ENCODE data around the gene IFT43. TPM values are rescaled to one million over a fixed set of nuclear protein-coding genes. Genes with fewer than 3 reads are reported as not detected.
"Not testable (repeated sequence)": the region's sequence is repeated elsewhere in the genome, so short reads cannot be mapped to it uniquely, and the experiment has no call there.

Gene IFT43
- total RNA-seq, 1 donor from 2014 or later = 33.8 TPM

DNA sequence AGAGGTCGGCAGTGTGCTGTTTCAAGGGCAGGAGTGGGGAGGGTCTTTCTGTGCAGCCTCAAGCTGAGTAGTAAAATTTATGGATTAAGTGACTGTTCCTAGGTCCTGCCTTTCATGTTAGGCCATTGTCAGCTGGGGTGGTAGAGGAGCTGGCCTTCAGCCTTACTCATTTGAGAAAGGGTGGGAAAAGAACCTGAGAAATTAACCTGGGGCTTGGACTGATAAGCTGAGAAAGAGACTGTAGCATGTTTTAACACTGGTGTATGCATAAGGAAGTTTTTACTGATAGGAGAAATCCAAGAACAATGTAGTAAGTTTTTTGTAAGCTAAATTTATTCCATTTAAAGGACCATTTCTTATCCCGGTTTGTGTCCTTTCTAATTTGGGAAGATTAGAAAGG is 20.7 kb downstream of the IFT43 start:
- ATAC-seq (no peak), DNase-seq (ENCODE audit: low spot score) (no peak)
- intact Hi-C loops (cut with DNase I) = no loop called here

DNA sequence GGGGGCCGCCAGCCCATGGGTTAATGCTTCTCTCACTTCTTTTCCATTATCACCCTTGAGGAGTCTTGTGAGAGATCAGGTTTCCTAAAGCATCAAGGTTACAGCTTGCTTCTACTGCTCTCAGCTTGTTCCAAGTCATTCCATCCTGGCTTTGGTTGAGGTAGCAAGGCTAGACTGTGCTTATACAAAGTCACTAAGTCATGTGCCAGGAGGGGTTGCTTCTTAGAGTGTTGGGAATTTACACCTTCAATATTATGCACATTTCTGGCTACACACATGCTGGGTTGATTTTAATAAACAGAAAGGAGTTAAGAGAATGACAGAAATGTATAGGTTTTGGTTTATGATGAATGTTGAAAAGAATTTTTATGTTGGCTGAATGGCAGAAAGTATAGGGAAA is 21.8 kb downstream of the IFT43 start:
- intact Hi-C loops (cut with DNase I) = no loop called here
- no peak for DNase-seq (ENCODE audit: low spot score)
- ATAC-seq = no peak

DNA sequence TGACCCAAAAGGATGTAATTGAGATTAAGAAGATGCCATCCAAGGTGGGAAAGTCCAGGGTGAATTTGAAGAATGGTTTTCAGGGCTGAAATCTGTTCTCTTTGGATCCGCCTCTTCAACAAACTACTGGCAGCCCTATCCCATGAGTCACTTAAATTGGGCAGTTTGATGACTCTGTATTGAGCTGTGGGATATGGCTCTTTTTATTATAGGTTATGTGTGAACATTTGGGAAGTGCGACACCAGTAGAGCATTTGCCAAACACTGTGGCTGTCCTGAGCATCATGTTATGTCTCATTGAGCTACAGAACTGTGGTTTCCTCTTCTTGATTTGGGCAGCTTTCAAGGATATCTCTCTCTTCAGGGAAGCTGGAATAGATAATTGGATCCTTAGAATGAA is 22.3 kb downstream of the IFT43 start:
- intact Hi-C loops (cut with DNase I) = no loop called here

DNA sequence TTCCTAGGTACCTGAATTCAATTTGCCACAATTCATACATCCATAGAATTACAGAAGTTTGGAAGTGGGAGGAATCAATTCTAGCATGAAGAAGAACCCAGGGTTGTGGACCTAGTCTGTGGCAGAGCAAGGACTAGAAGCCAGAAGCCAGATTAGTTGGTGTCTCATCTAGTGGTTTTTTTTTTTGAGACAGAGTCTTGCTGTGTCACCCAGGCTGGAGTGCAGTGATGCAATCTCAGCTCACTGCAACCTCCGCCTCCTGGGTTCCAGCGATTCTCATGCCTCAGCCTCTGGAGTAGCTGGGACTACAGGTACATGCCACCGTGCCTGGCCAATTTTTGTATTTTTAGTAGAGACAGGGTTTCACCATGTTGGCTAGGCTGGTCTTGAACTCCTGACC is 24.1 kb downstream of the IFT43 start:
- ATAC-seq; DNase-seq (ENCODE audit: low spot score); intact Hi-C loops (cut with DNase I): not testable (repeated sequence)

More for the DNA sequence above, 22.3 kb downstream of the IFT43 start:
- no peak for DNase-seq (ENCODE audit: low spot score)
- ATAC-seq = no peak

DNA sequence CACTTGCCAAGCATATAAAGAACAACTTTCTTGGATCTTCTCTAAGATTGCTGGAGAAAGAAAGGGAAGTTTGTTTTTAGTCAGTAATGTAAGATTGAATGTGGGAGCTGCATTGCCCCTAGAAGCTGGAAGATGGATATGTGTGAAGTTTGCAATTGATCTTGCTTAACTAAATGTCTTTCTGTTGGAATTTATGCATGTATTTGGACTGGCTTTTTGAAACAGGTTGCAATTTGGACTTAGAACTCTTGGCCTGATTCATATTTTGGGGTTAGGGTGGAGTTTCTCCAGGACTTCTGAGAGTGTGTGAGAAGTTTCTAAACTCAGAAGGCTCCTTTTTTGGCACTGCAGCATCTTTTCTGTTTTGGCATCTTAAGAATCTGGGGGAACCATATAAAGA is 26.4 kb downstream of the IFT43 start:
- intact Hi-C loops (cut with DNase I) = no loop called here
- ATAC-seq (no peak), DNase-seq (ENCODE audit: low spot score) (no peak)

DNA sequence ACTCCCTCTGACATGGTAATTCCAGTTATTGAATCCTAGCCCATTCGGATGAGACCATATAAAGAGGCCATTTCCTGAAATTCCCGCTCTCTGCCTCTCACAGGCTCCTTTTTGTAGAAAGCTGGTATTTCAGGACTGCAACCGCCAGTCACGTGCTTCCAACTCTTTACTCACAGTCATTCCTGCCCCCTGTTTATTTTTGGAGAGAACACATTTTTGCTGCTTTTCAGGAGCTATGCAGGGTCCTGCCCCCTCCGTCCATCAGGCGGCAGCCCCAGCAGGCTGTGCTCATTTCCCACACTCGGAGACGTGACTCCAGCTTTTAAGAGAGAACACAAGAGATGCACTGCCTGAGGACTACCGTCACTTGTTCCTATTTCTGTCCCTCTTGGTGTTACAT is 26.8 kb downstream of the IFT43 start:
- intact Hi-C loops (cut with DNase I) = no loop called here
- DNase-seq (ENCODE audit: low spot score) (no peak), ATAC-seq (peak; percentile 63)

DNA sequence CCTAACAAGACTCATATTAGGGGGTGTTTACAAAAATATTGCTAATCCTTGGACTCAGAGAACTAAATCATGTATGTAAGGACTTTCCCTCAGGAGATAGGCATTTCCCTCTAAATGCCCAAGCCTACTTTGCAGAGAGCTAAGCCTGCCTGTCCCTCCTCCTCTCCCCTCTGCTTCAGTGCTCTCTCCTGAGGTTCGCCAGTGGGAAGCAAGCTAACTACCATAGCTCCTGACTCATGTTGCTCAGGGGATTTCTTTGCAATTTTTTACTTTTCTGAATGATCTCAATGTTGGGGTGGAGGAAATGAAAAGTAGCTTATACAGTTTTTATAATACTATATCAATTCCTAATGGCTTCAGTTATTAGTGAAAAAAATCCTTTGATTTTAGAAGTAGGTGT is 29.6 kb downstream of the IFT43 start:
- DNase-seq (ENCODE audit: low spot score) = no peak
- no peak for ATAC-seq
- intact Hi-C loops (cut with DNase I) = no loop called here

DNA sequence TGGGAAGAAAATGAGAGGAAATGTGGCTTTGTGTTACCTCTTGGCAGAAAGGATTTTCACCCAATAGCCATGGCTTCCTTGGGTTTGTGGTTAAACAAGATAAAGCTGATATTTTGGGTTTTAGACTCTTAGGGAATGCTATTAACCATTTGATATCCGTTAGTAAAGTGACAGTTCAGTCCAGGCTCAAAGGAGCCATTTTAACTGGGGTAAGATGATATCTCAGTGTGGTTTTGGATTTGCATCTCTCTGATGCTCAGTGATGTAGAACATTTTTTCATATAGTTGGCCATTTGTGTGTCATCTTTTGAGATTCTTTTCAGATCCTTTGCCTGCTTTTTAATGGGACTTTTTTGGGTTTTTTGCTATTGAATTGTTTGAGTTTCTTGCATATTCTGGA is 30.1 kb downstream of the IFT43 start:
- ATAC-seq (no peak), DNase-seq (ENCODE audit: low spot score) (no peak)
- intact Hi-C loops (cut with DNase I) = no loop called here

DNA sequence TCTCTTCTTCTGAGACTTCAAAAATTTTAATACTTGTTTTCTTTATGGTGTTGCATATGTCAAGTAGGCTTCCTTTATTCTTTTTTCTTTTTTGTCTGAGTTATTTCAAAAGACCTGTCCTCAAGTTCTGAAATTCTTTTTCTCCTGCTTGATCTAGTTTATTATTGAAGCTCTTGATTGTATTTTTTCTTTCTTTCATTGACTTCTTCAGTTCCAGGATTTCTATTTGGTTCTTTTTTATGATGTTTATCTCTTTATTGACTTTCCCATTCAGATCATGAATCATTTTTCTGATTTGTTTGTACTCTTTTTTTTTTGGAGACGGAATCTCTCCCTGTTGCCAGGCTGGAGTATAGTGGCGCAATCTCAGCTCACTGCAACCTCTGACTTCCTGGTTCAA is 34.1 kb downstream of the IFT43 start:
- intact Hi-C loops (cut with DNase I) = no loop called here
- no peak for ATAC-seq
- DNase-seq (ENCODE audit: low spot score) = no peak

DNA sequence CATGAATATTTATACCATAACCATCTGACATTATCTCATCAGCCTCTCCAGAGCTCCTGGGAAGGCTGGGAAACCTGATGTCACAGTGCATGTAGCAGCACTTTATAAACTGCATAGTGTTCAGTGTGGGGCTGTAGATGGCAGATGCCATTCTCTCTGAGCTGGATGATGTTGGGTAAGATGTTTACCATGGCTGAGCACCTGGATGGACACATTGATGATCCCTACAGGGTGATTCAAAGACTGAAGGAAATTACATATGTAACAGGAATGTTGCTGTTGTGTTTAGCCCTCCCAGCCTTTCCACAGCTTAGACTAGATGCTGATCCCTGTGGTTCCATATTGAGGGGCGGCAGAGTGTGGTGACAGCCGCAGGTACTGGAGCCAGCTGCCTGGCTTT is 37.4 kb downstream of the IFT43 start:
- no peak for ATAC-seq
- DNase-seq (ENCODE audit: low spot score) = no peak
- intact Hi-C loops (cut with DNase I) = no loop called here

DNA sequence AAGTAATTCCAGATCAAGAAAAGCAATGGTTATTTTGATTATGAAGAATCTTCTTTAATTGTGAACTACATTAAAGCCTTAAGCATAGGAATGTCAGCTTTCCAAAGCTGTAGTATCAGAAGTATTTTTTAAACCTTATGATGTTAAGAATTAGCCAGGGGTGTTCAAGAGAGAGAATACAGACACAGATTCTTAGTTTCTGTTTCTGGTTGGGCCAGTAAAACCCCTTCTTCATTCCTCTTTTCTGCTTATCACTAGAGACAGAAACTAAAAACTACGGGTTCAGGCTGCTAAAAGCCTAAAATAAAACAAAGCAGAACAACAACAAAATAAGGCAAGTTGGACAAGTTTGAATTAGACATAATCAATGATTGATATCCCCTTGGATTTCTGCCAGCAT is 38.2 kb downstream of the IFT43 start:
- DNase-seq (ENCODE audit: low spot score) = no peak
- no peak for ATAC-seq
- intact Hi-C loops (cut with DNase I) = no loop called here

DNA sequence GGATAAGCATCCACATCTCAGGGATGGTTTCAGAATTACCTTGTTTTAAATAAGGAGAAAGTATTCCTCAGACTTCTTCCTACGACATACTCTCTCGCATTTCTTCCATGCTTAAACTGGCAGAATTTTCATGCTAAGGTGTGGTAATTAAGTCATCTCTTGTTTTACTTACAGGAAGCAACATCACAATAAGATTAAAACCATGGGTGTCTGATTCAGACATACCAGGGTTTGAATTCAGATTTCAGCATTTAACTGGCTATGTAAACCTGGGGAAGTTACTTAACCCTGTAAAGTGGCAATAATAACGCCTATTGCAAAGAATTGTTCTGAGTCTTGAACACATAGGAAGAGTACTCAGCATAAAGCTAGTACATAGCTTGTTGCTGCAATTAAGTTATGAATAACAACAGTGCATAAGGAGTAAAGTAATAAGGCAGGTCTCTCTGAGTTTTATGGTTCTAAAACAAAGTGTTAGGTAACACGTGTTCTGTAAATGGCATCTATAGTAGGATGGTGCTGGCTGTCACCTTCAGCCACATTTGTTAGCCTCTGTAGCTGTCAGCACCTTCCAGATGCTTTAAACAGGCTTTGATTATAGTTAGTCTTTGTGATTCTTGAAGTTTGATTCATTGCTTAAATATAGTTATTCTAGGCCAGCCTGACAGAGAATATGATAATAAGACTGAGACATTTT is 38.8 kb downstream of the IFT43 start:
- ATAC-seq (no peak), DNase-seq (ENCODE audit: low spot score) (no peak)
- intact Hi-C loops (cut with DNase I) = no loop called here

DNA sequence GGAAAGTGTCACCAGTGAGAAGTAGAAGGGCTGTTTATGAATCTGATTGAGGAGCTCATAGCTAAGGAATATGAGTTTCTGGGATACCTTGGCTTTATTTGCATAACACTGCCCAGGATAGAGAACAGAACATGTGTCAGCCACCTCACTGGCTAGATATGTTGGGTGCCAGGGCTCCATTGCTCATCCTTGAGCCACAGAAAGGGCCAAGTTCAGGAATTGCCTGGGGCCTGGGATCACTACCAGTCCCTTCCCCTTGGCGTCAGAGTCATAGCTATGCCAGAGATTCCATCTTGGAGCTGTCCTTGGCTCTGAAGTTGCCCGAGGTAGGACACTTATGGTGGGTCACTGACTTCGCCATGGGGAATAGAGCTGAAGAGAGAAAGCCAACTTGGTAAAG is 49.0 kb downstream of the IFT43 start:
- DNase-seq (ENCODE audit: low spot score) (no peak), ATAC-seq (no peak)
- intact Hi-C loops (cut with DNase I) = no loop called here

DNA sequence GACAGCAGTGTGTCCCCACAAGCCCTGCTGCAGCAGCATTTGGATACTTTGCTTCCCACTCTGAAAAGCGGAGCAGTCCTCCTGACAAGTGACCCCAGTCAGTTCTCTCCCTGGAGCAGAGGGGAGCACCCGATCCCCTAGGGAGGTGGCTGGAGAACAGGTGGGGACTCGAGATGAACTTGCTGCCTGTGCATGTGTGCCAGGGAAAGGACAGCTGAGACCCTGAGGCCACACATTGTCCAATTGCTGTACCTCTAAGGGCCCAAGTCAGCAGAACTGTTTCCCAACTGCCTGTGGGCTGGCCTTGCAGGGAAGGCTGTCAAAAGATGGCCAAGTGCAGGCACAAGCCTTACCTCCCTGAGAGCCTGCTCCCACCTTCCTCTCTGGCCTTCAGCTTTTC is 55.1 kb downstream of the IFT43 start:
- DNase-seq (ENCODE audit: low spot score) (no peak), ATAC-seq (no peak)
- intact Hi-C loops (cut with DNase I) = no loop called here

DNA sequence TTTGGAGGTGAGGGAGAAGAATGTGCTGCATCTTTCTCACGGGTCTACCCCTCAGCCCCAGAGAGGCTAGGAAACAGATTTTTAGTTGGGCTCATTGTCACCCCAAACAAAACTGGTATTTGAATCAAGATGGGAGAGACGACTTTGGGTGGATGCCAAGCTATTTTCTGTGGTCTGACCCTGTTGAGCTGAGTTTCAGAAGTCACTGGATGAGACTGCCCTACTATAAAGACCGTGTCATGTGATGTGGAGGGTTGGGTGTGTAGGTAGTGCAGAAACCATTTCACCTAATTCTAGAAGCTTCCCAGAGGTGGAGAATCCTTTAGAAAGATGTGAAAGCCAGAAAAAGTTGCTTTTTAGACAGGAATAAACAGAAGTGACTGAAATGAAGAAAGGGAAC is 60.2 kb downstream of the IFT43 start:
- no peak for DNase-seq (ENCODE audit: low spot score)
- ATAC-seq = no peak
- intact Hi-C loops (cut with DNase I) = no loop called here

DNA sequence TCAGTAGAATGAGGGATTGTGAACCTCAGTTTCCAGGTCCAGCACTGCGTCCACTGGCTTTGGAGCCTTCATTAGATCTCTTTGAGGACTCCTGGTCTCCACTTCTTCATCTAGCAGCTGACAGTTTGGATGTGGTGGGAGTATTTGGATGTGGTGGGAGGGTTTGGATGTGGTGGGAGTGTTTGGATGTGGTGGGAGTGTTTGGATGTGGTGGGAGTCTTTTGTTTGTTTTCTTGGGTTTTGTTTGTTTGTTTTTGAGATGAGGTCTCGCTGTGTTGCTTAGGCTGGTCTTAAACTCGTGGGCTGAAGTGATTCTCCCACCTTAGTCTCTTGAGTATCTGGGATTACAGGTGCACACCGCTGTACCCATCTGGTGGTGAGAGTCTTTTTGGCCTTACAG is 64.7 kb downstream of the IFT43 start:
- no peak for ATAC-seq
- DNase-seq (ENCODE audit: low spot score) = no peak
- intact Hi-C loops (cut with DNase I) = loop anchor here (5.0 kb wide), 1 partner anchor 302 kb away; no protein-coding TSS in a partner anchor

DNA sequence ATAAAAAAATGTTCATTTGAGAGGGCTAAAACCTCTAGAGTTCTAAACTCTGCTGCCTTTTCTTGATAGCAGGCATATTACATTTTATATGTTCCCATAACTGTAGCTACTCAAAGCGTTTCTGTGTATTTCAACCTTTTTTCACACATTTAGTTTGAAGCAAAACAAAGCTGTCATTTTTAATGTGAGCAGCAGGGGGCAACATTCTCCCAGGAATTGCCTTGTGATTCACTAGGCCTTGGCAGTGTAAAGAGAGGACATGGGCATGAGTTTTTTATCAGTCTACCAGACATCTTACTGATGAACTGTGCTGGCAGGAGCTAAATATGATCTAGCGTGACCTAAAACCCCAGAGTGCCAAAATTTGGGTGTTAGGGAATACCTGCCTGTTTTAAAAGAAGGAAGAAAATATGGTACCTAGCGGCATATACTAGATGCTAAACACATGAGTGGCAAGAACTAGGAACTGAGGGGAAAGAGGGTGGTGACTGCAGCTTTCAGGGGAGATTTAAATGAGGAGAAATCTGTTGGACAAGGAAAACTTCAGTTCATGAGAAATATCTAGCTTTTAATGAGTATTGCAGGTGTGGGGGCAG is 65.3 kb downstream of the IFT43 start:
- ATAC-seq = peak; percentile 55
- DNase-seq (ENCODE audit: low spot score) = peak; percentile 67
- intact Hi-C loops (cut with DNase I) = loop anchor here (5.0 kb wide), 1 partner anchor 301 kb away; no protein-coding TSS in a partner anchor

DNA sequence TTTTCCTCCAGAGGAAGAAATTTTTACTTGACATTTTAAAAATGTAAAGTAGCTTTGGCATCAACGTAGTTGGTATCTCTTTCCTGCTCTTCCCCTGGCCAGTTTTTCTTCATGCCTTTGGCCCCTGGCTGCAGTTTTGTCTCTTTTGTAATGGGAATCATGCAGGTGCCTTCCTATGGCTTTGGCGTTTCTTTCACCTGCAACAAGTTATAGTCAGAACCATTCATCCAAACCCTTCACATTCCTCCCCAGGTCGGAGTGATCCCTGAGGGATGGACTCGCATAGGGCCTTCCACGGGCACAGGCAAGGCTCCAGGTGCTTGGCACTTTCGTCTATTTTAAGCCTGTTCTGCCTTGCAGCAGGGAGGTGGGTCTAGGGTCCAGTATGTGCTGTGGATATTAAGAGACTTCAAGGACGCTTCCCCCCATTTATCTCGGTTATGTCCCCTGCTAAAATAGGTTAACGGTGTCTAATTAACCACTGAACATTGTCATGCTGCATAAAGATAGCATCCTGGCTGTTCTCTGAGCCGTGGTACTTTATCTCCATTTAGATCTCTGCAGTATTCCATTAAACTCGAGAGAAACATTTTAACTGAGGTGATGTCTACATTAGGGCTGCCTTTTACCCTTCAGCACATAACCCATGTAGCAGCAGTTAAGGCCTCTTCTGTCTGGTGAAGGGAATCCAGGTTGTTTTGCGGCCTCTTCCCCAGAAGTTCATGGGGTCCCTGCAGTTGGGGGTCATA is 66.3 kb downstream of the IFT43 start:
- DNase-seq (ENCODE audit: low spot score) (no peak), ATAC-seq (no peak)
- intact Hi-C loops (cut with DNase I) = loop anchor here (5.0 kb wide), 1 partner anchor 300 kb away; no protein-coding TSS in a partner anchor

DNA sequence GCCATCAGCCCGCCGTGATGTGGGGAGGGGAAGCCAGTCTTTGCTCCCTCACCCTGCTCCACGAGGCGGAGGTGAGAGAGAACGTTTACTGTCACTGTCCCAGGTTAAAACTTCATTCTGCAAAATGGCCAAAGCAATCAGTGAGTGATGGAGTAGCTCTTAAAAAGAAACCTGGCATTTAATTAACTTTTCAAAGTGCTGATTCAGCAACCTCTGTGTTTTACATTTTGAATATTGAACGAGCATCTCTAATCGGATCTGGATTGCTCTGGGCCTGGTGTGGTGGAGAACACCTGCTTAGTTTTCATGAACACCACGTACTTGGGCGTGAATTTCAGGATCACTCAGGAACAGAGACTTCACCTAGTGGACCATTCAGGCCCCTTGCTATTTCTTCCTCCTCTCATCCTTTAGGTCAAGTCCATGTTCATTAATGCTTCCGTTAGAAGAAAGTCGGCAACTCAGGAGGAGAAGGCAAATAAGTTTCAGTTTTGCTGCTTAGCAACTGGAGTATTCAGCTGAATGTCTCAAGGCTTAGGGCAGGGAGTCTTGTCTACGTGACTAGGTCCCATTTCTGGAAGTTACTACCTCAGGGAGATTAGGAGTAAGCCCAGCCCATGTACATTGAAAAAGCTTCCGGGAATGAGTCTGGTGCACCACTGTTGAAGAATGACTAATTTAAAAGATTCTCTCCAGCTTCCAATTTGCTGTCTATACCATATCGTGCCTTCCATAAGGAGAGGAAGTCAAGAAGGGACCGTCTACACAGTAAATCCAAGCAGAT is 68.2 kb downstream of the IFT43 start:
- DNase-seq (ENCODE audit: low spot score) = no peak
- ATAC-seq = no peak
- intact Hi-C loops (cut with DNase I) = loop anchor here (5.0 kb wide), 1 partner anchor 299 kb away; no protein-coding TSS in a partner anchor
